Suprapubic skin (tissue), 4 donors: ENCODE measurements around the gene SLC38A10.

Experiments used
- EP300 ChIP-seq: sonication (generic); formaldehyde crosslinking; IDR thresholded peaks from one replicate; pipeline ENCODE4 v1.6.1; 2017; ENCODE audit warnings: antibody characterized with exemption
- POLR2A ChIP-seq, 2 donors: fragments of 450-650 bp; IDR thresholded peaks; one replicate each; pipeline ENCODE4 v1.6.1; 2017; ENCODE audit warnings: antibody characterized with exemption in 2 of 2, mild to moderate bottlenecking in 2 of 2, moderate library complexity in 2 of 2
- POLR2AphosphoS5 ChIP-seq, 3 donors: sonication (generic); formaldehyde crosslinking; IDR thresholded peaks; one replicate each; pipeline ENCODE4 v1.6.1; 2017; ENCODE audit warnings: antibody characterized with exemption in 3 of 3
- TF ChIP-seq, protein P1 (sequence below), 2 donors: fragments of 200-600 bp in 1 of 2; fragments of 450-650 bp in 1 of 2; sonication (generic) in 1 of 2; IDR thresholded peaks; one replicate each; pipeline ENCODE4 v1.5.1; 2016 to 2019; ENCODE audit warnings: antibody characterized with exemption in 2 of 2, mild to moderate bottlenecking in 1 of 2, moderate library complexity in 1 of 2

DNA sequence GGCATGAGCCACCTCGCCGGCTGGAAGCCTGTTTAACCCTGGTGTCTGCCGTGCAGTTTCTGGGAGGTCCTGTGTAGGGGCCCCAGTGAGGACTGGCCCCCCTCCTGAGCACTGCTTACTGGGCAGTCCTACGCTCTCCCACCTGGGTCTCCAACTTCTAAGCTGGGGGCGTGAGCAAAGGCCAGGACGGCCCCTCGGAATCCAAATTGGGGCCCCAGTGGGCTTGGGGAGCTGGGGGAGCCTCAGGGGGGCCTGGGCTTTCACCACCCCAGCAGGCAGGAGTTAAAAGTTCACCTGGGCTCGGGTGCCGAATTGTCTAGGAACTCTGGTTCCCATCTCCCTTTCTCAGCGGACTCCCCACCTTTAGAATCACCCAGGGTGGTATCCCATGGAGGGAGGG, 7.2 kb upstream of the SLC38A10 start:
- TF ChIP-seq, protein P1, sequence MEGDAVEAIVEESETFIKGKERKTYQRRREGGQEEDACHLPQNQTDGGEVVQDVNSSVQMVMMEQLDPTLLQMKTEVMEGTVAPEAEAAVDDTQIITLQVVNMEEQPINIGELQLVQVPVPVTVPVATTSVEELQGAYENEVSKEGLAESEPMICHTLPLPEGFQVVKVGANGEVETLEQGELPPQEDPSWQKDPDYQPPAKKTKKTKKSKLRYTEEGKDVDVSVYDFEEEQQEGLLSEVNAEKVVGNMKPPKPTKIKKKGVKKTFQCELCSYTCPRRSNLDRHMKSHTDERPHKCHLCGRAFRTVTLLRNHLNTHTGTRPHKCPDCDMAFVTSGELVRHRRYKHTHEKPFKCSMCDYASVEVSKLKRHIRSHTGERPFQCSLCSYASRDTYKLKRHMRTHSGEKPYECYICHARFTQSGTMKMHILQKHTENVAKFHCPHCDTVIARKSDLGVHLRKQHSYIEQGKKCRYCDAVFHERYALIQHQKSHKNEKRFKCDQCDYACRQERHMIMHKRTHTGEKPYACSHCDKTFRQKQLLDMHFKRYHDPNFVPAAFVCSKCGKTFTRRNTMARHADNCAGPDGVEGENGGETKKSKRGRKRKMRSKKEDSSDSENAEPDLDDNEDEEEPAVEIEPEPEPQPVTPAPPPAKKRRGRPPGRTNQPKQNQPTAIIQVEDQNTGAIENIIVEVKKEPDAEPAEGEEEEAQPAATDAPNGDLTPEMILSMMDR (IDR thresholded peaks at IDR 0.05): no peak
- TF ChIP-seq POLR2A (IDR thresholded peaks at IDR 0.05) (no peak), POLR2AphosphoS5 (IDR thresholded peaks at IDR 0.05) (no peak), EP300 (no peak)
